Measurements from ENCODE around the gene TOB1. TPM values are rescaled to one million over a fixed set of nuclear protein-coding genes. Genes with fewer than 3 reads are reported as not detected.

TOB1 gene
- polyA plus RNA-seq, 1 of the 3 experiments (the other 2 are of a cell fraction) = 19.3 TPM

DNA sequence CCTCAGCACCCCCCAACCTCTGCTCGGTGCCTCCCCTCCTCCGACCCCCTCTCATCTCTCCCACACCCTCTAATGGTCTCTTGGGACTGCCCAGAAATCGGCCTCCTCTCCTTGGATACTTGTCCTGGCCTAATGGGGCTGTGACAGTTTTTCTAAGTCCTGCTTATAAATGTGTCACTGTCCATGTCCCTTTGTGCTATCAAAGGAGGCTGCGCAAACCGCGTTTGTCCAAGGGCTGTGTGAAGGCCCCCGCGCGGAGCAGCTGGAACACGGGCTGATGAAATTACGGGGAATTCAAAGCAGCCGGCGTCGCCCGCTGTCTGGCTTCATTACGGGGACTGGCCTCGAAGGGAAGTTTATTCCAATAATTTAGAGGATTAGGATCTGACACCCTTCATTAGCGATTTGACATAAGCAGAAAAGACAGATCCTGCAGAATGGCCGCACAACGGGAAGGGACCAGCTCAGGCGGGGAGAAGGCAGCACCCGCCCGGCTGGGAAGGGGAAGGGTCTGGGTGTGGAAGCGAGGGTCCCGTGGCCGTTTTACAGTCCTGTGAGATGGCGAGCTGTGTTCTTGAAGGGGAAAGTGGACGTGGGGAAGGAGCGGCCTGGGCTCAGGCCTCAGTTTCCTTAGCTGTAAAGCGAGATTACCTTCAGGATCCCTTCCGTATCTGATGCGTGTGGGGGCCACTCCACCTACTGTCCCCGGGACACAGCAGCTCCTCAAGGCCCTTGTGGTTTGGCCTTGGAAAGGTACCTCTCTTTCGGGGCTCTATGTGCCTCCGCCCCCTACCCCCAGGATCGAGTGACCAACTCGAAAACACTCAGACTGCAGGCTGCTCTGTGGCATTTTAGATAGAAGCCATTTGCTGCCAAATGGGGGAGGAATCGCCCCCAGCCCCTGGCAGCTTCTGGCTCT lies 32.4 kb downstream of the TOB1 start:
- Histone ChIP-seq H3K4me2 (no peak overlapping the region), H3K27me3 (ENCODE audit: insufficient read depth) (no peaks in the 10 kb centered on the region; the same call in 1 of the 2 replicates), H3K4me3 (ENCODE audit: low read depth in 2 of 2, low read length in 1 of 2) (no peak overlapping the region), H3F3A (replicated peaks; ENCODE audit: insufficient read depth) (no peaks in the 10 kb centered on the region), H3K27ac (ENCODE audit: low read depth in 2 of 2, low read length in 1 of 2) (no peak overlapping the region), H2AFZ (ENCODE audit: low read depth) (no peak overlapping the region), H3K9me3 (no peaks in the 10 kb centered on the region), H3K36me3 (replicated peaks in 1 of 2; ENCODE audit: control insufficient read depth in 1 of 2, insufficient read depth in 2 of 2, low read length in 1 of 2) (no peaks in the 10 kb centered on the region), H4K20me1 (ENCODE audit: insufficient read depth) (no peaks in the 10 kb centered on the region), H3K79me2 (ENCODE audit: insufficient read depth) (no peaks in the 10 kb centered on the region), H3K4me1 (ENCODE audit: control insufficient read depth in 1 of 2, insufficient read depth in 2 of 2, low read depth in 1 of 2, low read length in 1 of 2) (peaks cover 0 to 12% of the 10 kb centered on the region in 2 experiments; a peak in 1 of 4 replicates), H3K9me2 (no peaks in the 10 kb centered on the region), H3K9ac (no peak overlapping the region)
- DNase-seq = peak; percentile 68
- TF ChIP-seq SMC3 (IDR thresholded peaks at IDR 0.05; ENCODE audit: low read depth, low read length) (no peak), FOSL2 (IDR thresholded peaks at IDR 0.05; ENCODE audit: borderline replicate concordance, low read depth) (no peak), TCF12 (IDR thresholded peaks at IDR 0.05) (no peak), NFIC (IDR thresholded peaks at IDR 0.05; ENCODE audit: borderline replicate concordance) (no peak), EP300 (IDR thresholded peaks at IDR 0.05; ENCODE audit: borderline replicate concordance in 1 of 2, low read depth in 1 of 2, low read length in 1 of 2) (no peak), YY1 (IDR thresholded peaks at IDR 0.05; ENCODE audit: low read depth) (no peak)
- WGBS (ENCODE audit: low lambda C conversion rate) = 81% methylated on average over 38 of the region's 38 CpGs
- CTCF ChIA-PET = interaction anchor here (1.1 to 8.1 kb wide), 9 partner anchors 9 to 354 kb away, joined by 3 to 100 read pairs (median 7); no protein-coding TSS in a partner anchor
- POLR2A ChIA-PET = no interaction called here

DNA sequence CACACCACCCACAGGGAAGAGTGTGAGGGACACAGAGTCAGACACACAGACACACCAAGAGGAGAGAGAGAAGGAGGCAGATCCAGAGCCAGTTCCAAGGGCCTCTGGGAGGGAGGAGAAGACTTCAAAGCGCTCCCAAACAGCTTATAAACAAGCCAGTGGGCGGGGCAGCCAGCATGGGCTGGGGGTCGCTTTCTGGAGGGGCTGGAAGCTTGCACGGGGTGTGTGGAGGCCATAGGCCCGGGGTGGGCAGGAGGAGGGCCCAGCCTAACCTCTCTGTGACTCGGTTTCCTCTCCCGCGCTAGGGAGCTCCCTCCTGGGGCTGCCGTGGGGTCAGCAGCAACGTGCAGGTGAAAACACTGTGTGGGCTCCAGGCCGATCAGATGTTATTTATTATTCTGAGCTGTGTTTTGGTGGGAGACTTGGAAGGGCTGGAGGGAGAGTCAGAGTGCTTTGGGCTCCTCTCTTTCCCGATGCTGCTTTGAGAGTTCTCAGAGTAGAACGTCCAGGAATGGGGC lies 33.2 kb downstream of the TOB1 start:
- Histone ChIP-seq H4K20me1 (ENCODE audit: insufficient read depth) (no peaks in the 10 kb centered on the region), H3K4me3 (ENCODE audit: low read depth in 2 of 2, low read length in 1 of 2) (no peak overlapping the region), H3F3A (replicated peaks; ENCODE audit: insufficient read depth) (no peaks in the 10 kb centered on the region), H3K9me2 (no peaks in the 10 kb centered on the region), H3K79me2 (ENCODE audit: insufficient read depth) (no peaks in the 10 kb centered on the region), H3K36me3 (replicated peaks in 1 of 2; ENCODE audit: control insufficient read depth in 1 of 2, insufficient read depth in 2 of 2, low read length in 1 of 2) (no peaks in the 10 kb centered on the region), H3K4me2 (no peak overlapping the region), H3K27me3 (ENCODE audit: insufficient read depth) (peaks cover 4% of the 10 kb centered on the region; the same call in 1 of the 2 replicates), H3K4me1 (ENCODE audit: control insufficient read depth in 1 of 2, insufficient read depth in 2 of 2, low read depth in 1 of 2, low read length in 1 of 2) (peaks cover 0 to 12% of the 10 kb centered on the region in 2 experiments; a peak in 1 of 4 replicates), H3K9me3 (no peaks in the 10 kb centered on the region), H2AFZ (ENCODE audit: low read depth) (no peak overlapping the region), H3K27ac (ENCODE audit: low read depth in 2 of 2, low read length in 1 of 2) (no peak overlapping the region), H3K9ac (no peak overlapping the region)
- TF ChIP-seq YY1 (IDR thresholded peaks at IDR 0.05; ENCODE audit: low read depth) (no peak), TAF1 (IDR thresholded peaks at IDR 0.05; ENCODE audit: borderline replicate concordance, low read depth, low read length) (no peak), FOXJ3 (CRISPR knock-in tag; IDR thresholded peaks at IDR 0.05) (no peak), TEAD4 (IDR thresholded peaks at IDR 0.05; ENCODE audit: borderline replicate concordance, insufficient read depth) (no peak), JUND (IDR thresholded peaks at IDR 0.05) (no peak), SMC3 (IDR thresholded peaks at IDR 0.05; ENCODE audit: low read depth, low read length) (no peak), FOXM1 (IDR thresholded peaks at IDR 0.05; ENCODE audit: low read depth) (no peak), NFIC (IDR thresholded peaks at IDR 0.05; ENCODE audit: borderline replicate concordance) (no peak), GABPA (IDR thresholded peaks at IDR 0.05; ENCODE audit: low read depth) (no peak), RAD21 (IDR thresholded peaks at IDR 0.05; ENCODE audit: low read length) (no peak), MEF2A (IDR thresholded peaks at IDR 0.05; ENCODE audit: borderline replicate concordance, low read depth) (no peak), ELF1 (IDR thresholded peaks at IDR 0.05) (no peak), CHD2 (IDR thresholded peaks at IDR 0.05; ENCODE audit: low read length, partially characterized antibody) (no peak)
- TF ChIP-seq, protein P1, sequence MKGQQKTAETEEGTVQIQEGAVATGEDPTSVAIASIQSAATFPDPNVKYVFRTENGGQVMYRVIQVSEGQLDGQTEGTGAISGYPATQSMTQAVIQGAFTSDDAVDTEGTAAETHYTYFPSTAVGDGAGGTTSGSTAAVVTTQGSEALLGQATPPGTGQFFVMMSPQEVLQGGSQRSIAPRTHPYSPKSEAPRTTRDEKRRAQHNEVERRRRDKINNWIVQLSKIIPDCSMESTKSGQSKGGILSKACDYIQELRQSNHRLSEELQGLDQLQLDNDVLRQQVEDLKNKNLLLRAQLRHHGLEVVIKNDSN (IDR thresholded peaks at IDR 0.05; ENCODE audit: borderline replicate concordance, low read depth) = no peak
- TF ChIP-seq, protein P2, sequence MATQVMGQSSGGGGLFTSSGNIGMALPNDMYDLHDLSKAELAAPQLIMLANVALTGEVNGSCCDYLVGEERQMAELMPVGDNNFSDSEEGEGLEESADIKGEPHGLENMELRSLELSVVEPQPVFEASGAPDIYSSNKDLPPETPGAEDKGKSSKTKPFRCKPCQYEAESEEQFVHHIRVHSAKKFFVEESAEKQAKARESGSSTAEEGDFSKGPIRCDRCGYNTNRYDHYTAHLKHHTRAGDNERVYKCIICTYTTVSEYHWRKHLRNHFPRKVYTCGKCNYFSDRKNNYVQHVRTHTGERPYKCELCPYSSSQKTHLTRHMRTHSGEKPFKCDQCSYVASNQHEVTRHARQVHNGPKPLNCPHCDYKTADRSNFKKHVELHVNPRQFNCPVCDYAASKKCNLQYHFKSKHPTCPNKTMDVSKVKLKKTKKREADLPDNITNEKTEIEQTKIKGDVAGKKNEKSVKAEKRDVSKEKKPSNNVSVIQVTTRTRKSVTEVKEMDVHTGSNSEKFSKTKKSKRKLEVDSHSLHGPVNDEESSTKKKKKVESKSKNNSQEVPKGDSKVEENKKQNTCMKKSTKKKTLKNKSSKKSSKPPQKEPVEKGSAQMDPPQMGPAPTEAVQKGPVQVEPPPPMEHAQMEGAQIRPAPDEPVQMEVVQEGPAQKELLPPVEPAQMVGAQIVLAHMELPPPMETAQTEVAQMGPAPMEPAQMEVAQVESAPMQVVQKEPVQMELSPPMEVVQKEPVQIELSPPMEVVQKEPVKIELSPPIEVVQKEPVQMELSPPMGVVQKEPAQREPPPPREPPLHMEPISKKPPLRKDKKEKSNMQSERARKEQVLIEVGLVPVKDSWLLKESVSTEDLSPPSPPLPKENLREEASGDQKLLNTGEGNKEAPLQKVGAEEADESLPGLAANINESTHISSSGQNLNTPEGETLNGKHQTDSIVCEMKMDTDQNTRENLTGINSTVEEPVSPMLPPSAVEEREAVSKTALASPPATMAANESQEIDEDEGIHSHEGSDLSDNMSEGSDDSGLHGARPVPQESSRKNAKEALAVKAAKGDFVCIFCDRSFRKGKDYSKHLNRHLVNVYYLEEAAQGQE (IDR thresholded peaks at IDR 0.05; ENCODE audit: low read depth, low read length) = no peak
- TF ChIP-seq, protein P3, sequence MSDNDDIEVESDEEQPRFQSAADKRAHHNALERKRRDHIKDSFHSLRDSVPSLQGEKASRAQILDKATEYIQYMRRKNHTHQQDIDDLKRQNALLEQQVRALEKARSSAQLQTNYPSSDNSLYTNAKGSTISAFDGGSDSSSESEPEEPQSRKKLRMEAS (IDR thresholded peaks at IDR 0.05; ENCODE audit: low read depth) = no peak
- TF ChIP-seq, protein P4, sequence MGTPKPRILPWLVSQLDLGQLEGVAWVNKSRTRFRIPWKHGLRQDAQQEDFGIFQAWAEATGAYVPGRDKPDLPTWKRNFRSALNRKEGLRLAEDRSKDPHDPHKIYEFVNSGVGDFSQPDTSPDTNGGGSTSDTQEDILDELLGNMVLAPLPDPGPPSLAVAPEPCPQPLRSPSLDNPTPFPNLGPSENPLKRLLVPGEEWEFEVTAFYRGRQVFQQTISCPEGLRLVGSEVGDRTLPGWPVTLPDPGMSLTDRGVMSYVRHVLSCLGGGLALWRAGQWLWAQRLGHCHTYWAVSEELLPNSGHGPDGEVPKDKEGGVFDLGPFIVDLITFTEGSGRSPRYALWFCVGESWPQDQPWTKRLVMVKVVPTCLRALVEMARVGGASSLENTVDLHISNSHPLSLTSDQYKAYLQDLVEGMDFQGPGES (IDR thresholded peaks at IDR 0.05; ENCODE audit: low read depth, low read length) = no peak
- ChIA-PET CTCF (interaction anchor here (0.5 to 8.1 kb wide), 9 partner anchors 9 to 354 kb away, joined by 3 to 100 read pairs (median 7); no protein-coding TSS in a partner anchor), POLR2A (no interaction called here)
- no peak for DNase-seq
- WGBS (ENCODE audit: low lambda C conversion rate) = 65% methylated on average over 13 of the region's 13 CpGs
